HG03139 (cell line): ENCODE results near the gene ANKRD31.
"Not testable (repeated sequence)": the region's sequence is repeated elsewhere in the genome, so short reads cannot be mapped to it uniquely, and the experiment has no call there.

Source experiments
- ATAC-seq: cut with Tn5 transposase; IDR thresholded peaks from one replicate; pipeline ENCODE4 v1.9.1; 2021; ENCODE audit not compliant: unreplicated experiment

Gene ANKRD31

GRCh38 chr5:75225506-75225905 is 11.2 kb downstream of the ANKRD31 start:
- no peak for ATAC-seq

- ATAC-seq: not testable (repeated sequence)
Observed at GRCh38 chr5:75220787-75221186, 15.9 kb downstream of the ANKRD31 start.

- no peak for ATAC-seq
Observed at GRCh38 chr5:75214928-75215327, 21.8 kb downstream of the ANKRD31 start.

- ATAC-seq: no peak
Observed at GRCh38 chr5:75214409-75214808, 22.3 kb downstream of the ANKRD31 start.

GRCh38 chr5:75203604-75204003 is 33.1 kb downstream of the ANKRD31 start:
- no peak for ATAC-seq

GRCh38 chr5:75202935-75203334 is 33.7 kb downstream of the ANKRD31 start:
- no peak for ATAC-seq

GRCh38 chr5:75200776-75201175 is 35.9 kb downstream of the ANKRD31 start:
- ATAC-seq: no peak

GRCh38 chr5:75199946-75200345 is 36.7 kb downstream of the ANKRD31 start:
- ATAC-seq: no peak

- ATAC-seq: no peak
Observed at GRCh38 chr5:75199071-75199470, 37.6 kb downstream of the ANKRD31 start.

GRCh38 chr5:75197745-75198144 is 38.9 kb downstream of the ANKRD31 start:
- no peak for ATAC-seq

GRCh38 chr5:75192804-75193203 is 43.9 kb downstream of the ANKRD31 start:
- no peak for ATAC-seq

- ATAC-seq: no peak
Observed at GRCh38 chr5:75192264-75192663, 44.4 kb downstream of the ANKRD31 start.

GRCh38 chr5:75190227-75190626 is 46.5 kb downstream of the ANKRD31 start:
- no peak for ATAC-seq

GRCh38 chr5:75189353-75189752 is 47.3 kb downstream of the ANKRD31 start:
- no peak for ATAC-seq

GRCh38 chr5:75185763-75186162 is 50.9 kb downstream of the ANKRD31 start:
- ATAC-seq: no peak

GRCh38 chr5:75176009-75176408 is 60.7 kb downstream of the ANKRD31 start:
- ATAC-seq: not testable (repeated sequence)

- not testable (repeated sequence) for ATAC-seq
Observed at GRCh38 chr5:75174872-75175271, 61.8 kb downstream of the ANKRD31 start.

GRCh38 chr5:75169516-75169915 is 67.2 kb downstream of the ANKRD31 start:
- no peak for ATAC-seq

- no peak for ATAC-seq
Observed at GRCh38 chr5:75168026-75168735, 68.5 kb downstream of the ANKRD31 start.

- ATAC-seq: no peak
Observed at GRCh38 chr5:75167345-75167744, 69.3 kb downstream of the ANKRD31 start.

GRCh38 chr5:75161508-75161907 is 75.2 kb downstream of the ANKRD31 start:
- ATAC-seq: not testable (repeated sequence)

GRCh38 chr5:75156585-75156984 is 80.1 kb downstream of the ANKRD31 start:
- no peak for ATAC-seq

GRCh38 chr5:75152860-75153259 is 83.8 kb downstream of the ANKRD31 start:
- no peak for ATAC-seq
